IMR-90 (cell line): Measurements from ENCODE around the gene TRIP6. TPM values are rescaled to one million over a fixed set of nuclear protein-coding genes. Genes with fewer than 3 reads are reported as not detected.

Experiments
- ATAC-seq: fragments of 200-7000 bp; cut with Tn5 transposase; 2 replicates; pipeline ENCODE4 v1.9.1; 2020; ENCODE audit warnings: low read depth, mild to moderate bottlenecking, moderate library complexity
- BruUV-seq: library from RNA; stranded (reverse); fragments of 400-500 nt; replicated peaks from 2 replicates; lab custom pipeline; 2021; lab: Mats Ljungman, UMichigan
- CTCF ChIA-PET: fragments of 300-600 bp; formaldehyde crosslinking; extraction: SDS; loops from one replicate; lab custom pipeline; 2021; ENCODE audit warnings: antibody characterized with exemption; lab: Yijun Ruan, JAX
- POLR2A ChIA-PET: fragments of 300-600 bp; sonication (Branson Sonifier 250); formaldehyde crosslinking; loops from one replicate; lab custom pipeline; 2022; ENCODE audit warnings: antibody characterized with exemption; ENCODE audit not compliant: unreplicated experiment; lab: Charles Lee
- DNase-seq: peaks from one replicate; pipeline ENCODE4 v3.0.0; 2013
- H2AFZ ChIP-seq: replicated peaks from 2 replicates; pipeline ENCODE3; 2013; ENCODE audit warnings: low read length, mild to moderate bottlenecking; ENCODE audit not compliant: poor library complexity
- H2AK5ac ChIP-seq: 2 replicates; pipeline ENCODE4 v1.6.1; 2013; ENCODE audit warnings: low read depth, low read length, inconsistent platforms
- H2AK9ac ChIP-seq: replicated peaks from 2 replicates; pipeline ENCODE3; 2013; ENCODE audit warnings: mild to moderate bottlenecking, low read depth, low read length, moderate library complexity; ENCODE audit not compliant: poor library complexity
- H2BK120ac ChIP-seq: 2 replicates; pipeline ENCODE4 v1.6.1; 2013; ENCODE audit warnings: low read depth, low read length, inconsistent platforms
- H2BK15ac ChIP-seq: 3 replicates; pipeline ENCODE4 v1.6.1; 2013; ENCODE audit warnings: low read depth, low read length, inconsistent platforms
- H2BK20ac ChIP-seq: 2 replicates; pipeline ENCODE4 v1.6.1; 2013; ENCODE audit warnings: low read depth, mild to moderate bottlenecking, inconsistent platforms, low read length, moderate library complexity
- H2BK5ac ChIP-seq: 2 replicates; pipeline ENCODE4 v1.6.1; 2013; ENCODE audit warnings: mild to moderate bottlenecking, low read depth, low read length, inconsistent platforms; ENCODE audit not compliant: poor library complexity, severe bottlenecking
- H3K14ac ChIP-seq: replicated peaks from 2 replicates; pipeline ENCODE4 v1.6.1; 2013; ENCODE audit warnings: low read depth, low read length, inconsistent platforms
- H3K18ac ChIP-seq: 2 replicates; pipeline ENCODE4 v1.6.1; 2013; ENCODE audit warnings: low read depth, low read length, control low read depth
- H3K23ac ChIP-seq: 2 replicates; pipeline ENCODE4 v1.6.1; 2013; ENCODE audit warnings: low read depth, low read length, inconsistent platforms
- H3K27ac ChIP-seq: 2 replicates; pipeline ENCODE4 v1.5.1; 2013; ENCODE audit warnings: mild to moderate bottlenecking, control low read depth, low read length; ENCODE audit not compliant: insufficient read depth
- H3K27me3 ChIP-seq: 2 replicates; pipeline ENCODE4 v1.6.1; 2013; ENCODE audit warnings: low read length; ENCODE audit not compliant: control insufficient read depth, insufficient read depth
- H3K36me3 ChIP-seq: 2 replicates; pipeline ENCODE4 v1.6.1; 2013; ENCODE audit warnings: low read length, mixed read lengths; ENCODE audit not compliant: control insufficient read depth, insufficient read depth
- H3K4ac ChIP-seq: 2 replicates; pipeline ENCODE4 v1.6.1; 2013; ENCODE audit warnings: low read depth, low read length, inconsistent platforms
- H3K4me1 ChIP-seq: 2 replicates; pipeline ENCODE4 v1.6.1; 2013; ENCODE audit warnings: low read length, mixed read lengths; ENCODE audit not compliant: control insufficient read depth, insufficient read depth
- H3K4me2 ChIP-seq: 2 replicates; pipeline ENCODE4 v1.6.1; 2013; ENCODE audit warnings: low read depth, mild to moderate bottlenecking, control low read depth, low read length, moderate library complexity
- H3K4me3 ChIP-seq: 2 replicates; pipeline ENCODE4 v1.5.1; 2013; ENCODE audit warnings: low read depth, mild to moderate bottlenecking, control low read depth, low read length, moderate library complexity; ENCODE audit not compliant: insufficient read depth
- H3K56ac ChIP-seq: 2 replicates; pipeline ENCODE4 v1.6.1; 2013; ENCODE audit warnings: low read length, inconsistent platforms; ENCODE audit not compliant: insufficient read depth; ENCODE audit errors: extremely low read depth
- H3K79me1 ChIP-seq, 2 experiments: 2 replicates each; pipeline ENCODE4 v1.6.1; 2013; ENCODE audit warnings: low read length in 2 of 2, inconsistent platforms in 1 of 2, low read depth in 1 of 2
- H3K9ac ChIP-seq: 2 replicates; pipeline ENCODE4 v1.6.1; 2013; ENCODE audit warnings: low read depth, low read length, control low read depth
- H3K9me1 ChIP-seq: 2 replicates; pipeline ENCODE4 v1.6.1; 2013; ENCODE audit warnings: low read length, inconsistent platforms; ENCODE audit not compliant: insufficient read depth
- H3K9me3 ChIP-seq: 2 replicates; pipeline ENCODE4 v1.6.1; 2013; ENCODE audit warnings: low read length; ENCODE audit not compliant: control insufficient read depth, insufficient read depth
- H4K20me1 ChIP-seq: 2 replicates; pipeline ENCODE4 v1.6.1; 2013; ENCODE audit warnings: low read length, inconsistent platforms; ENCODE audit not compliant: insufficient read depth
- H4K5ac ChIP-seq: 2 replicates; pipeline ENCODE4 v1.6.1; 2013; ENCODE audit warnings: mild to moderate bottlenecking, low read depth, low read length, control low read depth
- H4K8ac ChIP-seq, 2 experiments: 2 replicates each; pipeline ENCODE4 v1.6.1; 2013; ENCODE audit warnings: low read depth in 2 of 2, low read length in 2 of 2, control low read depth in 1 of 2, inconsistent platforms in 1 of 2
- H4K91ac ChIP-seq: 2 replicates; pipeline ENCODE4 v1.6.1; 2013; ENCODE audit warnings: low read depth, low read length, inconsistent platforms; ENCODE audit not compliant: insufficient read depth
- FOS ChIP-seq: fragments of 150-350 bp; IDR thresholded peaks from 2 replicates; pipeline ENCODE4 v1.6.1; 2016; ENCODE audit warnings: low read depth, low read length
- MXI1 ChIP-seq: IDR thresholded peaks from 2 replicates; pipeline ENCODE4 v1.6.1; 2012; ENCODE audit warnings: low read depth, mild to moderate bottlenecking, low read length, moderate library complexity, borderline replicate concordance
- NFE2L2 ChIP-seq: fragments of 150-350 bp; IDR thresholded peaks from 2 replicates; pipeline ENCODE4 v1.6.1; 2016; ENCODE audit warnings: low read depth, mild to moderate bottlenecking, low read length
- WGBS, 2 experiments: methylation state at CpG; one replicate each; pipeline versions ENCODE4 v1.1.5 to v1.1.7; 2013; ENCODE audit warnings: missing lambda C conversion rate in 2 of 2; ENCODE audit not compliant: insufficient read length in 1 of 2; ENCODE audit errors: extremely low coverage in 2 of 2; 5-methylcytosine and 5-hydroxymethylcytosine counted together
- dilution Hi-C: fragments of 300-500 bp; cut with HindIII; formaldehyde crosslinking; loops from one replicate; pipeline ENCODE4 v1.14.3; 2018; ENCODE audit warnings: low sequenced_read_pairs; ENCODE audit not compliant: unreplicated experiment
- in situ Hi-C: fragments of 300-500 bp; cut with MboI; formaldehyde crosslinking; loops from 3 replicates; pipeline ENCODE4 v1.14.3; 2019; ENCODE audit warnings: low sequenced_read_pairs, inconsistent platforms, mixed read lengths
- intact Hi-C: fragments of 100-400 bp; cut with micrococcal nuclease; formaldehyde crosslinking; loops from 2 replicates; pipeline ENCODE4 v1.10.0; 2022
- polyA plus RNA-seq, 3 experiments: library from polyadenylated mRNA; depleted of rRNA; stranded (reverse); fragments of >200 nt; gene quantifications; 2 replicates each; pipeline ENCODE4 v1.2.3, GENCODE V29; 2012; ENCODE audit warnings: low replicate concordance in 1 of 3
- total RNA-seq: library from RNA; depleted of rRNA; stranded (reverse); fragments of >200 nt; gene quantifications from 2 replicates; pipeline ENCODE4 v1.2.3, GENCODE V29; 2012

TRIP6 gene
- total and polyA plus RNA-seq, 2 of the 4 experiments (the other 2 are of a cell fraction): 36.4 to 72.3 TPM

GRCh38 chr7:100875356-100875751, 8.2 kb downstream of the TRIP6 start:
- TSS peak; percentile 28 for BruUV-seq
- H3K9ac ChIP-seq: peak overlapping the region; percentile 93
- peaks cover 44% of the 10 kb centered on the region for H4K20me1 ChIP-seq
- H2AFZ ChIP-seq: peak overlapping the region; percentile 98
- TF ChIP-seq FOS (no peak), NFE2L2 (no peak), MXI1 (0 out of 2 replicates have a peak, but pooled peaks have one; percentile 5)
- H2AK9ac ChIP-seq: peak overlapping the region; percentile 95
- H3K4me3 ChIP-seq: peak overlapping the region; percentile 76
- H2BK120ac ChIP-seq: no peak overlapping the region
- H3K36me3 ChIP-seq: peaks cover 49% of the 10 kb centered on the region
- peaks cover 11% of the 10 kb centered on the region for H3K4me1 ChIP-seq
- dilution Hi-C loops: no loop called here
- no peak overlapping the region for H2BK20ac ChIP-seq
- H4K8ac ChIP-seq: peak overlapping the region; percentile 38 to 57; a peak in 3 of 4 replicates
- peaks cover 5% of the 10 kb centered on the region; the same call in 1 of the 2 replicates for H3K9me1 ChIP-seq
- peak overlapping the region; percentile 3; the same call in 1 of the 2 replicates for H4K5ac ChIP-seq
- peak overlapping the region; percentile 92 for H3K27ac ChIP-seq
- H3K4ac ChIP-seq: peak overlapping the region; percentile 84
- peak overlapping the region; percentile 62 for H3K56ac ChIP-seq
- peak overlapping the region; percentile 80 for H3K23ac ChIP-seq
- no peak overlapping the region for H2BK15ac ChIP-seq
- H2AK5ac ChIP-seq: peak overlapping the region; percentile 88
- intact Hi-C loops: no loop called here
- H3K18ac ChIP-seq: no peak overlapping the region; the same call in 1 of the 2 replicates
- DNase-seq: no peak
- WGBS, 2 experiments: 0% methylated on average over 10 of the region's 39 CpGs; no CpG with 5 or more reads in 1 of the 2 experiments
- in situ Hi-C loops: no loop called here
- H4K91ac ChIP-seq: peak overlapping the region; percentile 35; the same call in 1 of the 2 replicates
- peak; percentile 33 for ATAC-seq
- no peaks in the 10 kb centered on the region for H3K9me3 ChIP-seq
- peak overlapping the region; percentile 96 for H3K4me2 ChIP-seq
- peaks cover 14 to 46% of the 10 kb centered on the region in 2 experiments for H3K79me1 ChIP-seq
- POLR2A ChIA-PET: interaction anchor here (0.8 to 1.8 kb wide), 6 partner anchors 12 to 290 kb away, joined by 3 to 15 read pairs (median 4); partner anchors contain the start of genes ACHE, POP7, SLC12A9 and UFSP1
- peak overlapping the region; percentile 94 for H3K14ac ChIP-seq
- CTCF ChIA-PET: interaction anchor here (0.8 kb wide), 1 partner anchor 1595 kb away, joined by 3 read pairs; no protein-coding TSS in a partner anchor
- H2BK5ac ChIP-seq: peak overlapping the region; percentile 87
- no peaks in the 10 kb centered on the region for H3K27me3 ChIP-seq
